CD4-positive, alpha-beta memory T cell (primary cell): ENCODE data around the gene NEB. TPM values are rescaled to one million over a fixed set of nuclear protein-coding genes. Genes with fewer than 3 reads are reported as not detected.

Experiments used
- CTCF ChIA-PET: fragments of 350-600 bp; sonication (Branson Sonifier 250); formaldehyde crosslinking; loops from one replicate; lab custom pipeline; 2021; ENCODE audit warnings: inconsistent platforms; ENCODE audit not compliant: partially characterized antibody; lab: Charles Lee
- POLR2A ChIA-PET: fragments of 350-600 bp; sonication (Branson Sonifier 250); formaldehyde crosslinking; loops from one replicate; lab custom pipeline; 2021; ENCODE audit not compliant: partially characterized antibody; lab: Charles Lee
- DNase-seq, 5 donors: peaks; one replicate each; pipeline versions ENCODE4 v3.0.0 to v3.0.0-alpha.2; 2020 to 2022; ENCODE audit warnings: mixed read lengths in 1 of 5
- H3K27ac ChIP-seq: one replicate; pipeline ENCODE4 v1.7.0; 2013; ENCODE audit warnings: low read depth, low read length
- H3K27me3 ChIP-seq: 2 replicates; pipeline ENCODE4 v1.7.0; 2013; ENCODE audit warnings: mild to moderate bottlenecking, low read length, moderate library complexity; ENCODE audit not compliant: insufficient read depth
- H3K36me3 ChIP-seq: 2 replicates; pipeline ENCODE4 v1.7.0; 2013; ENCODE audit warnings: mild to moderate bottlenecking, low read length, moderate library complexity; ENCODE audit not compliant: insufficient read depth
- H3K4me1 ChIP-seq: 2 replicates; pipeline ENCODE4 v1.7.0; 2013; ENCODE audit warnings: mild to moderate bottlenecking, low read length, moderate library complexity; ENCODE audit not compliant: insufficient read depth
- H3K4me3 ChIP-seq, 2 donors: one replicate each; pipeline ENCODE4 v1.7.0; 2013; ENCODE audit warnings: low read length in 2 of 2, mild to moderate bottlenecking in 1 of 2
- H3K9me3 ChIP-seq, 2 donors: one replicate each; pipeline ENCODE4 v1.7.0; 2013; ENCODE audit warnings: low read length in 2 of 2, control low read depth in 1 of 2; ENCODE audit not compliant: control insufficient read depth in 1 of 2
- H3K27ac Mint-ChIP-seq, 7 donors: one replicate each; pipeline ENCODE4 v1.8.0; 2020 to 2021; ENCODE audit warnings: mixed read lengths in 7 of 7, mild to moderate bottlenecking in 6 of 7, inconsistent platforms in 3 of 7, moderate library complexity in 3 of 7
- H3K27me3 Mint-ChIP-seq, 2 donors: one replicate each; pipeline ENCODE4 v1.8.0; 2020 to 2021; ENCODE audit warnings: mixed read lengths in 2 of 2
- H3K36me3 Mint-ChIP-seq, 2 donors: one replicate each; pipeline ENCODE4 v1.8.0; 2020 to 2021; ENCODE audit warnings: mixed read lengths in 2 of 2, inconsistent platforms in 1 of 2, mild to moderate bottlenecking in 1 of 2
- H3K4me1 Mint-ChIP-seq, 4 donors: one replicate each; pipeline ENCODE4 v1.8.0; 2020 to 2021; ENCODE audit warnings: mixed read lengths in 4 of 4, mild to moderate bottlenecking in 1 of 4
- H3K4me3 Mint-ChIP-seq, 8 donors: one replicate each; pipeline ENCODE4 v1.8.0; 2020 to 2021; ENCODE audit warnings: mixed read lengths in 8 of 8, mild to moderate bottlenecking in 7 of 8, moderate library complexity in 6 of 8, inconsistent platforms in 3 of 8
- H3K9me3 Mint-ChIP-seq, 8 donors: one replicate each; pipeline ENCODE4 v1.8.0; 2020 to 2021; ENCODE audit warnings: mixed read lengths in 8 of 8, mild to moderate bottlenecking in 5 of 8, inconsistent platforms in 3 of 8, moderate library complexity in 1 of 8
- intact Hi-C: fragments of 100-400 bp; cut with micrococcal nuclease; formaldehyde crosslinking; loops from one replicate; pipeline ENCODE4 v1.15.1; 2023
- polyA plus RNA-seq, 2 donors: library from polyadenylated mRNA; unstranded; fragments of 300-500 nt; fragmentation: Illumina TruSeq; gene quantifications; one replicate each; pipeline ENCODE4 v1.2.3, GENCODE V29; 2021
- total RNA-seq, 2 experiments: library from RNA; stranded (reverse); gene quantifications; one replicate each; pipeline ENCODE4 v1.2.3, GENCODE V29; 2021

The NEB gene
- total and polyA plus RNA-seq, 4 experiments from 2014 or later = 0.17 to 2.1 (median 0.91) TPM; not detected in 1

DNA sequence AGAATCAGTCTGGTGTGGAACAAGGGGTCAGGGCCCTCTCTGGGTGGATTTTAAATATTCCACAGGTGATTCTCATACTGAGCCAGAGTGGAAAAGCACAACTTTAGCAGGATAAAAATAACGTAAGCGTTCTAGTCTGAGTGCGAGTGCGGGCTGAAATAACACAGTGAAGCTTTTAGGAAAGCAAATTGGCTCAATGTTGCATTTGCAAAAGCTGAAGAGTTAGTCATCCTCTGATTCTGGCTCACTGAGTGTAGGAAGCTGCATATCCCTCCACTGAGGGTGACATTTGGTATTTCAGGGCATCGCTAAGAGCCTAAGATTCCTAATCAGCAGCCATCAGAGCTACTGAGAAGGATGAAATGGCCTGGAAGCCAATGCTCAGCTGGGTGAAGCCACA, 189.8 kb downstream of the NEB start:
- intact Hi-C loops = no loop called here
- H3K4me1 Mint-ChIP-seq = no peaks in the 10 kb centered on the region
- CTCF ChIA-PET = no interaction called here
- POLR2A ChIA-PET = no interaction called here
- Histone ChIP-seq H3K27me3 (no peaks in the 10 kb centered on the region), H3K9me3 (no peaks in the 10 kb centered on the region), H3K4me1 (no peaks in the 10 kb centered on the region), H3K4me3 (no peak overlapping the region), H3K36me3 (no peaks in the 10 kb centered on the region), H3K27ac (no peak overlapping the region)
- no peaks in the 10 kb centered on the region for H3K27me3 Mint-ChIP-seq
- H3K36me3 Mint-ChIP-seq = peaks cover 4 to 42% of the 10 kb centered on the region in 2 donors
- no peak for DNase-seq
- no peak overlapping the region for H3K4me3 Mint-ChIP-seq
- H3K27ac Mint-ChIP-seq = no peak overlapping the region
- no peaks in the 10 kb centered on the region for H3K9me3 Mint-ChIP-seq

- Histone ChIP-seq H3K4me3 (no peak overlapping the region), H3K4me1 (no peaks in the 10 kb centered on the region), H3K9me3 (no peaks in the 10 kb centered on the region), H3K36me3 (no peaks in the 10 kb centered on the region), H3K27ac (no peak overlapping the region), H3K27me3 (no peaks in the 10 kb centered on the region)
- no peak for DNase-seq
- Mint-ChIP-seq H3K27me3 (no peaks in the 10 kb centered on the region), H3K36me3 (peaks cover 4 to 43% of the 10 kb centered on the region in 2 donors), H3K27ac (no peak overlapping the region), H3K9me3 (no peaks in the 10 kb centered on the region), H3K4me3 (no peak overlapping the region), H3K4me1 (no peaks in the 10 kb centered on the region)
- ChIA-PET POLR2A (no interaction called here), CTCF (no interaction called here)
- intact Hi-C loops = no loop called here
Observed at GRCh38 chr2:151543876-151544275, 190.4 kb downstream of the NEB start.

DNA sequence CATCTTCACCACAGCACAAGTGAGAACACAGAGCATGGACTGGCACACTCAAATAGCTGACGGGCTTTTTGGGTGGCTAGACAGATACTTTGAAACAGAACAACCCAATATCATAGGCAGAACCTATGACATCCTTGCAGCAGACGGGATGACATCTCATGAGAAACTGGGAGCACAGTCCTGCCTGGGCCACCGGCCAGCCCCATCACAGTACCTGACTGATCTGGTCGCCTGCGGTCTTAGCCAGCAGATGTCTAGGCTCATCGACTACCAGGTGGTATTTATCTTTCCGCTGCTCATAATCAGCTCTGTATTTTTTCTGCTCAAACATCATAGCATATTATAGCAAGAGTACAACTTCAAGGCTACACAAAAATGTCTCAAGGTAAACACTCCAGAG, 200.3 kb downstream of the NEB start:
- Histone ChIP-seq H3K27ac (no peak overlapping the region), H3K9me3 (no peaks in the 10 kb centered on the region), H3K4me3 (no peak overlapping the region), H3K36me3 (no peaks in the 10 kb centered on the region), H3K4me1 (no peaks in the 10 kb centered on the region), H3K27me3 (no peaks in the 10 kb centered on the region)
- ChIA-PET POLR2A (no interaction called here), CTCF (interaction anchor here (1.4 kb wide), 1 partner anchor 9 kb away, joined by 4 read pairs; no protein-coding TSS in a partner anchor)
- intact Hi-C loops = no loop called here
- no peaks in the 10 kb centered on the region for H3K4me1 Mint-ChIP-seq
- H3K27ac Mint-ChIP-seq = no peak overlapping the region
- no peaks in the 10 kb centered on the region for H3K9me3 Mint-ChIP-seq
- peaks cover 11 to 38% of the 10 kb centered on the region in 2 donors for H3K36me3 Mint-ChIP-seq
- H3K27me3 Mint-ChIP-seq = no peaks in the 10 kb centered on the region
- DNase-seq = no peak
- no peak overlapping the region for H3K4me3 Mint-ChIP-seq

- no peaks in the 10 kb centered on the region for H3K4me1 ChIP-seq
- Mint-ChIP-seq H3K9me3 (no peaks in the 10 kb centered on the region), H3K27ac (no peak overlapping the region), H3K4me3 (no peak overlapping the region), H3K27me3 (no peaks in the 10 kb centered on the region), H3K4me1 (no peaks in the 10 kb centered on the region), H3K36me3 (peaks cover 11 to 44% of the 10 kb centered on the region in 2 donors)
- intact Hi-C loops = no loop called here
- H3K36me3 ChIP-seq = no peaks in the 10 kb centered on the region
- no peak overlapping the region for H3K27ac ChIP-seq
- DNase-seq = no peak
- POLR2A ChIA-PET = no interaction called here
- CTCF ChIA-PET = interaction anchor here (1.4 kb wide), 1 partner anchor 8 kb away, joined by 4 read pairs; no protein-coding TSS in a partner anchor
- no peaks in the 10 kb centered on the region for H3K27me3 ChIP-seq
- H3K4me3 ChIP-seq = no peak overlapping the region
- no peaks in the 10 kb centered on the region for H3K9me3 ChIP-seq
Observed at GRCh38 chr2:151533127-151533526, 201.1 kb downstream of the NEB start.

DNA sequence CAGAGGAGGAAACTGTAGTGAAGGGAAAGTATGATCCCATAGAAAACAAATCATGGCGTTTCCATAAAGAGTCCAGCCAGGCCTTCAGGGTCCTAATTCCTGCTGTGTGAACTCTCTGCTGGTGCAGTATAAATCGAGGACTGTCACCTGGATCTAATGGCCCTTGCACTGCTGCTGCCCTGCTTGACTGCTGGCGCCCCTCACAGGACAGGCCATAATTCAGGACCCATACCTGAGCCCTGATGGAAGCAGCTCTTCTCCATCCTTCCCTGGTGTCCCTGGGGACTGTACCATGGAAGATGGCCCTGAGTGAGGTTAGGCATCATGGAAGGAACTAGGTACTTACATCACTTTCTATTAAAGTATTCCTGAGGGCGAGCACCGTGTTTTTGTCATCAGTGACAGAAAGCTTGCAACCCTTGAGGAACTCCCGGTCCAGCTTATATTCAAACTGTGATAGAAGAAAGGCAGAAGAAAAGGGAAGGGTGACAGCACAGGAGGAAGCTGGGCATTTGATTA, 207.6 kb downstream of the NEB start:
- H3K4me3 ChIP-seq = no peak overlapping the region

DNA sequence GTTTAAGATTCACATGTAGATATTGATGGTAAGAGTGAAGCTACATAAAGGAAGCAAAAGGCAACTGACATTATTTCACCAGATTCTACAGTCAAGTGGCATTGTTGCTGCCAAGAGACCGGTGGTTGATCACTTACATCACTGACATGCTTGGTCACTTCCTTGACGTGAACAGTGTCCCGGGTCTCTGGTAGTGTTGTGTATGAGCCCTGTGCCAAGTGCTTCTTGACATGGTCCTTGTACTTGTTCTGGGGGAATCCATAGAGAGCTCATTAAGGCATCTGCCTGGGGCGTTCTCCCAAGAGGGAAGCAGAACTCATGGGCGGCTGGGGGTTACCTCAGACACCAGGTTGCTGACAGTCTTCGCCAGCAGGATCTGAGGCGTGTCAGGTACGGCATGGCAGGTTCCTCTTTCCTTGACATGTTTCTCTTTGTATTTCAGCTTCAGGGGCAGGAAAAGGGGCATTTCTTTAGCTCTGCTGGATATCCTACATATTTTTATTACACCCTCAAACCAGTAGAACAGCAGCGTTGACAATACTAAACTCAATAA, 208.4 kb downstream of the NEB start:
- no peaks in the 10 kb centered on the region for H3K27me3 ChIP-seq
- DNase-seq = no peak
- H3K4me3 ChIP-seq = no peak overlapping the region
- intact Hi-C loops = no loop called here
- no peaks in the 10 kb centered on the region for H3K4me1 ChIP-seq
- H3K27me3 Mint-ChIP-seq = no peaks in the 10 kb centered on the region
- no peaks in the 10 kb centered on the region for H3K36me3 ChIP-seq
- H3K27ac Mint-ChIP-seq = no peak overlapping the region
- no peaks in the 10 kb centered on the region for H3K4me1 Mint-ChIP-seq
- H3K4me3 Mint-ChIP-seq = no peak overlapping the region
- peaks cover 3 to 33% of the 10 kb centered on the region in 2 donors for H3K36me3 Mint-ChIP-seq
- ChIA-PET CTCF (interaction anchor here (1.8 kb wide), 1 partner anchor 8 kb away, joined by 4 read pairs; no protein-coding TSS in a partner anchor), POLR2A (no interaction called here)
- no peaks in the 10 kb centered on the region for H3K9me3 ChIP-seq
- no peak overlapping the region for H3K27ac ChIP-seq
- no peaks in the 10 kb centered on the region for H3K9me3 Mint-ChIP-seq

More for the DNA sequence above, 207.6 kb downstream of the NEB start:
- intact Hi-C loops = no loop called here
- H3K4me1 ChIP-seq = no peaks in the 10 kb centered on the region
- H3K4me3 Mint-ChIP-seq = no peak overlapping the region
- H3K9me3 Mint-ChIP-seq = no peaks in the 10 kb centered on the region
- H3K27me3 ChIP-seq = no peaks in the 10 kb centered on the region
- ChIA-PET POLR2A (no interaction called here), CTCF (no interaction called here)
- no peaks in the 10 kb centered on the region for H3K4me1 Mint-ChIP-seq
- H3K27ac Mint-ChIP-seq = no peak overlapping the region
- H3K9me3 ChIP-seq = no peaks in the 10 kb centered on the region
- no peak overlapping the region for H3K27ac ChIP-seq
- H3K36me3 ChIP-seq = no peaks in the 10 kb centered on the region
- peaks cover 4 to 34% of the 10 kb centered on the region in 2 donors for H3K36me3 Mint-ChIP-seq
- no peaks in the 10 kb centered on the region for H3K27me3 Mint-ChIP-seq
- no peak for DNase-seq

GRCh38 chr2:151523850-151524249, 210.4 kb downstream of the NEB start:
- Histone ChIP-seq H3K36me3 (no peaks in the 10 kb centered on the region), H3K27me3 (no peaks in the 10 kb centered on the region), H3K9me3 (no peaks in the 10 kb centered on the region), H3K4me1 (no peaks in the 10 kb centered on the region), H3K4me3 (no peak overlapping the region), H3K27ac (no peak overlapping the region)
- peaks cover 0 to 22% of the 10 kb centered on the region in 2 donors for H3K36me3 Mint-ChIP-seq
- H3K27ac Mint-ChIP-seq = no peak overlapping the region
- no peak for DNase-seq
- no peaks in the 10 kb centered on the region for H3K9me3 Mint-ChIP-seq
- ChIA-PET POLR2A (interaction anchor here (0.7 kb wide), 1 partner anchor 354 kb away, joined by 3 read pairs; no protein-coding TSS in a partner anchor), CTCF (no interaction called here)
- intact Hi-C loops = no loop called here
- no peaks in the 10 kb centered on the region for H3K27me3 Mint-ChIP-seq
- no peak overlapping the region for H3K4me3 Mint-ChIP-seq
- H3K4me1 Mint-ChIP-seq = no peaks in the 10 kb centered on the region
